Measurements from ENCODE around the gene CDC42EP5.

CDC42EP5 gene

DNA sequence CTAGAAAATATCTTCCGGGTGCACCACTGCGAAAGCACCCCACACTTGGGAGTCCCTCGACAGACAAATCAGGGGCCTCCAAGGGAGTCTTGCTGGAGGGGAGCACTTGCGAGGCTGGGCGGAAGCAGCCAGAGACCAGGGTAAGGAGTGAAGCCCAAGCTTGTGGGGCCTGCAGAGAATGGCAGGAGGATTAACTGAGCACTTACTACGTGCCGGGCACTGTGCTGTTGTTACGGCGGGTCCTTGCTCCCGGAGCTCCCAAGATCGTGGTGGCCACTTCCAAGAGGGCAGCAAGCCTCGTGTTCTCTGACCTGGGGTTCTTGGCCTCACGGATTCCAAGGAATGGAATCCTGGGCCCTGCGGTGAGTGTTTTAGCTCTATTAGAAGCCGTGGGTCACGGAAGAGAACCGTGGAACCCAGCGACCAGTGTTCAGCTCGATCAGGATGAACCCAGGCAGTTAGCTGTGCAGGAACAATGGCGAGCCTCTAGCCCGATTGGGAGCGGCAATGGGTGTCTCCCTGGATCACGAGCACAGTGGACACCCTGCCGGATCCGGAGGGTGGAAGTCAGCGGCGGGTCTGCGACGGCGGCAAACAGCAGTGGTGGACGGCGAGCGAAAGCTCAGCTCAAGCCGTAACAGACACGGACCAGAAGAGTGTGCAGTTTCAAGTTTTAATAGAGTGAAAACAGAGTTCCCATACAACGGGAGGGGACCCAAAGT is 48.3 kb downstream of the CDC42EP5 start:
- Histone ChIP-seq H3K27me3 (ENCODE audit: insufficient read depth, low read length) (no peaks in the 10 kb centered on the region), H3K4me2 (ENCODE audit: low read length) (no peak overlapping the region), H3K36me3 (ENCODE audit: insufficient read depth, low read length) (no peaks in the 10 kb centered on the region), H3K9me2 (ENCODE audit: low read depth, low read length) (no peaks in the 10 kb centered on the region), H3K4me3 (ENCODE audit: low read depth, low read length, poor library complexity, severe bottlenecking) (no peak overlapping the region), H3F3A (ENCODE audit: insufficient read depth, low read length) (no peaks in the 10 kb centered on the region), H3K79me2 (ENCODE audit: insufficient read depth, low read length) (no peaks in the 10 kb centered on the region), H3K9ac (ENCODE audit: low read length) (no peak overlapping the region), H4K20me1 (ENCODE audit: insufficient read depth, low read length) (no peaks in the 10 kb centered on the region), H3K4me1 (ENCODE audit: insufficient read depth, low read length, severe bottlenecking) (no peaks in the 10 kb centered on the region), H3K9me3 (ENCODE audit: low read length) (no peaks in the 10 kb centered on the region), H2AFZ (ENCODE audit: low read length) (no peak overlapping the region), H3K27ac (ENCODE audit: low read depth, low read length, poor library complexity, severe bottlenecking) (no peak overlapping the region)
- TF ChIP-seq CTCF (IDR thresholded peaks at IDR 0.05; ENCODE audit: low read length), result no peak

DNA sequence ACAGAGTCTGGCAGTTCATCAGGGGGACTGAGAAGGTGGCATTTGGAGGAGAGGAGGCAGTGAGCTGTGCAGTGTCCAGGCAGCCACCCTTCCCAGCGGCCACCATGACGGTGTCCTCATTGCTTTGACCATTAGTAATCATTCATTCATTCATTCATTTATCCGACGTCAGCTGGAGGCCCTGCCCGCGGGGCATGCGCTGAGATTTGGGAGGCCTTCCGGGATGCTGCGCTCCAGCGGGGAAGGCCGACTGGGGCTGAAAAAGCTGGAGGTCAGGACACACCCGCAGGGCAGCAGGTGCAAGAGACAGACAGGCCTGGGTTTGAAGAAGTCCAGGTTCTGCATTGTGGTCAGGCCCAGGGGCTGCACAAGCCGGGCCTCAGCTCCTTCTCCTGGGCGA is 48.9 kb downstream of the CDC42EP5 start:
- no peaks in the 10 kb centered on the region for H3K9me3 ChIP-seq (ENCODE audit: low read length)
- no peaks in the 10 kb centered on the region for H3K9me2 ChIP-seq (ENCODE audit: low read depth, low read length)
- no peak overlapping the region for H3K4me3 ChIP-seq (ENCODE audit: low read depth, low read length, poor library complexity, severe bottlenecking)
- H3K27me3 ChIP-seq (ENCODE audit: insufficient read depth, low read length), result no peaks in the 10 kb centered on the region; the same call in 1 of the 2 replicates
- no peak overlapping the region for H3K9ac ChIP-seq (ENCODE audit: low read length)
- H3K4me2 ChIP-seq (ENCODE audit: low read length), result no peak overlapping the region
- no peak overlapping the region for H3K27ac ChIP-seq (ENCODE audit: low read depth, low read length, poor library complexity, severe bottlenecking)
- H2AFZ ChIP-seq (ENCODE audit: low read length), result no peak overlapping the region
- TF ChIP-seq EZH2 (IDR thresholded peaks at IDR 0.05; ENCODE audit: borderline replicate concordance, low read length), result no peak
- TF ChIP-seq CTCF (IDR thresholded peaks at IDR 0.05; ENCODE audit: low read length), result no peak
- H3K36me3 ChIP-seq (ENCODE audit: insufficient read depth, low read length), result no peaks in the 10 kb centered on the region
- no peaks in the 10 kb centered on the region for H3K79me2 ChIP-seq (ENCODE audit: insufficient read depth, low read length)
- H3K4me1 ChIP-seq (ENCODE audit: insufficient read depth, low read length, severe bottlenecking), result no peaks in the 10 kb centered on the region
- H4K20me1 ChIP-seq (ENCODE audit: insufficient read depth, low read length), result no peaks in the 10 kb centered on the region
- no peaks in the 10 kb centered on the region for H3F3A ChIP-seq (ENCODE audit: insufficient read depth, low read length)

- no peaks in the 10 kb centered on the region; the same call in 1 of the 2 replicates for H3K27me3 ChIP-seq (ENCODE audit: insufficient read depth, low read length)
- TF ChIP-seq EZH2 (IDR thresholded peaks at IDR 0.05; ENCODE audit: borderline replicate concordance, low read length) (no peak), CTCF (IDR thresholded peaks at IDR 0.05; ENCODE audit: low read length) (no peak)
- H3K4me3 ChIP-seq (ENCODE audit: low read depth, low read length, poor library complexity, severe bottlenecking), result no peak overlapping the region
These were observed 51.0 kb downstream of the CDC42EP5 start for GRCh38 chr19:54422136-54422535.

More at GRCh38 chr19:54422136-54422535, 51.0 kb downstream of the CDC42EP5 start:
- no peaks in the 10 kb centered on the region for H3K36me3 ChIP-seq (ENCODE audit: insufficient read depth, low read length)
- H3K9me3 ChIP-seq (ENCODE audit: low read length), result no peaks in the 10 kb centered on the region
- no peaks in the 10 kb centered on the region for H3K9me2 ChIP-seq (ENCODE audit: low read depth, low read length)
- H2AFZ ChIP-seq (ENCODE audit: low read length), result no peak overlapping the region
- no peaks in the 10 kb centered on the region for H3F3A ChIP-seq (ENCODE audit: insufficient read depth, low read length)
- H3K4me1 ChIP-seq (ENCODE audit: insufficient read depth, low read length, severe bottlenecking), result no peaks in the 10 kb centered on the region
- H3K79me2 ChIP-seq (ENCODE audit: insufficient read depth, low read length), result no peaks in the 10 kb centered on the region
- no peaks in the 10 kb centered on the region for H4K20me1 ChIP-seq (ENCODE audit: insufficient read depth, low read length)
- H3K9ac ChIP-seq (ENCODE audit: low read length), result no peak overlapping the region
- H3K27ac ChIP-seq (ENCODE audit: low read depth, low read length, poor library complexity, severe bottlenecking), result no peak overlapping the region
- H3K4me2 ChIP-seq (ENCODE audit: low read length), result no peak overlapping the region

Measured in OCI-LY1 (cell line).